Nephron (organoid): Measurements from ENCODE around the gene FGF5.

ENCODE experiments used
- H3K27ac Mint-ChIP-seq, 3 experiments: 2 replicates each; pipeline ENCODE4 v1.8.0; 2020; ENCODE audit warnings: mixed read lengths in 3 of 3, mild to moderate bottlenecking in 2 of 3, moderate library complexity in 1 of 3
- H3K27me3 Mint-ChIP-seq: 2 replicates; pipeline ENCODE4 v1.8.0; 2021; ENCODE audit warnings: low read depth, mild to moderate bottlenecking, moderate library complexity, mixed read lengths
- H3K36me3 Mint-ChIP-seq: 2 replicates; pipeline ENCODE4 v1.8.0; 2020; ENCODE audit warnings: low read depth, mixed read lengths
- H3K4me1 Mint-ChIP-seq: 2 replicates; pipeline ENCODE4 v1.8.0; 2020; ENCODE audit warnings: mixed read lengths
- H3K4me3 Mint-ChIP-seq, 3 experiments: 2 replicates each; pipeline ENCODE4 v1.8.0; 2020; ENCODE audit warnings: mild to moderate bottlenecking in 3 of 3, mixed read lengths in 3 of 3, moderate library complexity in 2 of 3
- H3K9me3 Mint-ChIP-seq: 2 replicates; pipeline ENCODE4 v1.8.0; 2020; ENCODE audit warnings: mixed read lengths
- TF ChIP-seq, protein P1 (sequence below), 3 experiments: fragments of 200-600 bp; sonication (generic); IDR thresholded peaks; one replicate each; pipeline ENCODE4 v1.5.0; 2021; ENCODE audit warnings: antibody characterized with exemption in 3 of 3; ENCODE audit not compliant: unreplicated experiment in 3 of 3

FGF5 gene

GRCh38 chr4:80334568-80334967 lies 68.1 kb downstream of the FGF5 start:
- H3K4me3 Mint-ChIP-seq: no peak overlapping the region
- peaks cover 4% of the 10 kb centered on the region for H3K4me1 Mint-ChIP-seq
- H3K27me3 Mint-ChIP-seq: peaks cover 31% of the 10 kb centered on the region
- TF ChIP-seq, protein P1, sequence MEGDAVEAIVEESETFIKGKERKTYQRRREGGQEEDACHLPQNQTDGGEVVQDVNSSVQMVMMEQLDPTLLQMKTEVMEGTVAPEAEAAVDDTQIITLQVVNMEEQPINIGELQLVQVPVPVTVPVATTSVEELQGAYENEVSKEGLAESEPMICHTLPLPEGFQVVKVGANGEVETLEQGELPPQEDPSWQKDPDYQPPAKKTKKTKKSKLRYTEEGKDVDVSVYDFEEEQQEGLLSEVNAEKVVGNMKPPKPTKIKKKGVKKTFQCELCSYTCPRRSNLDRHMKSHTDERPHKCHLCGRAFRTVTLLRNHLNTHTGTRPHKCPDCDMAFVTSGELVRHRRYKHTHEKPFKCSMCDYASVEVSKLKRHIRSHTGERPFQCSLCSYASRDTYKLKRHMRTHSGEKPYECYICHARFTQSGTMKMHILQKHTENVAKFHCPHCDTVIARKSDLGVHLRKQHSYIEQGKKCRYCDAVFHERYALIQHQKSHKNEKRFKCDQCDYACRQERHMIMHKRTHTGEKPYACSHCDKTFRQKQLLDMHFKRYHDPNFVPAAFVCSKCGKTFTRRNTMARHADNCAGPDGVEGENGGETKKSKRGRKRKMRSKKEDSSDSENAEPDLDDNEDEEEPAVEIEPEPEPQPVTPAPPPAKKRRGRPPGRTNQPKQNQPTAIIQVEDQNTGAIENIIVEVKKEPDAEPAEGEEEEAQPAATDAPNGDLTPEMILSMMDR (IDR thresholded peaks at IDR 0.05; ENCODE audit: unreplicated experiment in 3 of 3): no peak
- no peaks in the 10 kb centered on the region for H3K9me3 Mint-ChIP-seq
- H3K27ac Mint-ChIP-seq: no peak overlapping the region
- H3K36me3 Mint-ChIP-seq: no peaks in the 10 kb centered on the region

DNA sequence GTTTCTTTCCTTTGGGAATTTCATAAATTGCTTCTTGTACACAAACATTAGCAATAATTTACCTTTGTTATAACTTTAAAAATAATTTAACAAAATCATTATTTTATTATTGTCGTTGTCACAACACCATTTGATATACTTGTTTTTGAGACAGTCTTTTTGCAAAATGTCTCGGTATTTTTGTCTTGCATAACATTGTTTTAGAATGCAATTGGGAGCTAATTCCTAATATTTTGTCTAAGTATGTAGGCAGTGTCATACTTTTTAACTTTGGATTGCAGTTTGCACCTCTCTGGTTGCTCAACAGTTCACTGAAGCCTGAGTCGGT lies 68.7 kb downstream of the FGF5 start:
- Mint-ChIP-seq H3K9me3 (no peaks in the 10 kb centered on the region), H3K27me3 (peaks cover 31% of the 10 kb centered on the region), H3K36me3 (no peaks in the 10 kb centered on the region), H3K4me1 (peaks cover 4% of the 10 kb centered on the region), H3K27ac (no peak overlapping the region), H3K4me3 (peak overlapping the region; percentile 91 to 93 (median 92))
- TF ChIP-seq, protein P1 (IDR thresholded peaks at IDR 0.05; ENCODE audit: unreplicated experiment in 3 of 3): no peak

GRCh38 chr4:80335554-80336358 lies 69.3 kb downstream of the FGF5 start, which contains the start of gene CFAP299:
CFAP299 (plus strand) TSS chr4:80335730.
- TF ChIP-seq, protein P1 (IDR thresholded peaks at IDR 0.05; ENCODE audit: unreplicated experiment in 3 of 3): peak; percentile 59 to 76 (median 69)
- H3K36me3 Mint-ChIP-seq: no peaks in the 10 kb centered on the region

GRCh38 chr4:80336582-80336981 lies 70.1 kb downstream of the FGF5 start:
- no peaks in the 10 kb centered on the region for H3K9me3 Mint-ChIP-seq
- peak overlapping the region; percentile 91 to 93 (median 92) for H3K4me3 Mint-ChIP-seq
- H3K4me1 Mint-ChIP-seq: peaks cover 4% of the 10 kb centered on the region
- no peak overlapping the region for H3K27ac Mint-ChIP-seq
- TF ChIP-seq, protein P1 (IDR thresholded peaks at IDR 0.05; ENCODE audit: unreplicated experiment in 3 of 3): peak; percentile 26 to 34 (median 27)
- H3K27me3 Mint-ChIP-seq: peaks cover 32% of the 10 kb centered on the region
- no peaks in the 10 kb centered on the region for H3K36me3 Mint-ChIP-seq

More at GRCh38 chr4:80335554-80336358, 69.3 kb downstream of the FGF5 start, which contains the start of gene CFAP299:
- Mint-ChIP-seq H3K4me1 (peaks cover 4% of the 10 kb centered on the region), H3K4me3 (peak within 1 kb of the TSS; percentile 91 to 93 (median 92)), H3K27ac (no peak within 1 kb of the TSS), H3K9me3 (no peaks in the 10 kb centered on the region), H3K27me3 (peaks cover 31% of the 10 kb centered on the region)

DNA sequence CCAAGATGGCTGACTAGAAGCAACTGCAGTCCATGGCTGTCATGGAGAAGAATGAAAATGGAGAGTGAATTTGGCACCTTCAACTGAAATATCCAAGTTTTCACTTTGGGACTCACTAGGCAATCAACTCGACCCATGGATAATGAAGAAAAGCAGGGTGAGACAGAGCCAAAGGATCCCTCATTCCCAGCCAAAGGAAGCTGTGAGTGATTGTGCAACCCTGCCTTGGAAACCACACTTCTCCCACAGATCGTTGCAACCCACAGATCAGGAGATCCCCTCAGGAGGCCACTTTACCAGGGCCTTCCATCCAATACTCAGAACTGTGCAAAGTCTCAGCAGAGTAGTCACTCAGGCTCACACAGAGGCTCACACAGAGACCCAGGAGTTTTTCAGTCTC lies 73.6 kb downstream of the FGF5 start:
- Mint-ChIP-seq H3K9me3 (peaks cover 20% of the 10 kb centered on the region), H3K36me3 (no peaks in the 10 kb centered on the region), H3K4me1 (peaks cover 4% of the 10 kb centered on the region), H3K27ac (no peak overlapping the region), H3K27me3 (peaks cover 53% of the 10 kb centered on the region), H3K4me3 (no peak overlapping the region)
- TF ChIP-seq, protein P1 (IDR thresholded peaks at IDR 0.05; ENCODE audit: unreplicated experiment in 3 of 3): no peak
